DMS114 treated with DMSO at 0.1 percent for 48 hours (cell line): ENCODE measurements around the gene UGT1A10.
A peak's percentile ranks its signal among the peaks of the same experiment; 100 is the strongest.
"Not testable (repeated sequence)": the region's sequence is repeated elsewhere in the genome, so short reads cannot be mapped to it uniquely, and the experiment has no call there.

Experiments
- DNase-seq: peaks from one replicate; lab custom pipeline; 2025; ENCODE audit not compliant: unreplicated experiment; lab: John Stamatoyannopoulos, UW

The UGT1A10 gene

GRCh38 chr2:233691443-233692433, 55.5 kb downstream of the UGT1A10 start:
- no peak for DNase-seq

GRCh38 chr2:233692648-233693047, 56.4 kb downstream of the UGT1A10 start, which contains the start of gene UGT1A6:
Gene UGT1A6 (plus strand): TSS chr2:233692890. CDS start chr2:233693005, 115 bp downstream.
- DNase-seq: no peak

GRCh38 chr2:233693963-233694362, 57.7 kb downstream of the UGT1A10 start:
- no peak for DNase-seq

GRCh38 chr2:233698740-233699139, 62.5 kb downstream of the UGT1A10 start:
- DNase-seq: no peak

- DNase-seq: no peak
Measured at GRCh38 chr2:233699424-233700027, 63.3 kb downstream of the UGT1A10 start.

- no peak for DNase-seq
Measured at GRCh38 chr2:233700028-233700635, 63.9 kb downstream of the UGT1A10 start.

GRCh38 chr2:233700842-233701241, 64.6 kb downstream of the UGT1A10 start:
- DNase-seq: not testable (repeated sequence)

- no peak for DNase-seq
Measured at GRCh38 chr2:233702238-233702637, 66.0 kb downstream of the UGT1A10 start.

- DNase-seq: no peak
Measured at GRCh38 chr2:233705911-233706506, 69.8 kb downstream of the UGT1A10 start.

GRCh38 chr2:233706720-233707119, 70.5 kb downstream of the UGT1A10 start:
- DNase-seq: no peak

GRCh38 chr2:233707940-233708644, 71.8 kb downstream of the UGT1A10 start:
- DNase-seq: no peak

GRCh38 chr2:233708942-233709341, 72.7 kb downstream of the UGT1A10 start:
- DNase-seq: no peak

- DNase-seq: peak; percentile 28
Measured at GRCh38 chr2:233711312-233712008, 75.2 kb downstream of the UGT1A10 start.

- no peak for DNase-seq
Measured at GRCh38 chr2:233712611-233713261, 76.5 kb downstream of the UGT1A10 start, which contains the start of gene UGT1A5. Gene UGT1A5 (plus strand): TSS chr2:233712907. CDS start chr2:233712992, 85 bp downstream.

- DNase-seq: no peak
Measured at GRCh38 chr2:233713262-233713615, 77.0 kb downstream of the UGT1A10 start.

GRCh38 chr2:233714121-233714520, 77.9 kb downstream of the UGT1A10 start:
- DNase-seq: no peak

- no peak for DNase-seq
Measured at GRCh38 chr2:233718552-233718951, 82.3 kb downstream of the UGT1A10 start, which contains the start of gene UGT1A4. Gene UGT1A4 (plus strand): TSS chr2:233718736. CDS start chr2:233718821, 85 bp downstream.

- DNase-seq: no peak
Measured at GRCh38 chr2:233728723-233729301, 92.6 kb downstream of the UGT1A10 start, which contains the start of gene UGT1A3. Gene UGT1A3 (plus strand): TSS chr2:233729042. CDS start chr2:233729127, 85 bp downstream.
